ENCODE data around the gene RPH3AL.

- no peak for TF ChIP-seq ZNF2 (tag by site-specific recombination; IDR thresholded peaks at IDR 0.05)
- TF ChIP-seq, protein P1, sequence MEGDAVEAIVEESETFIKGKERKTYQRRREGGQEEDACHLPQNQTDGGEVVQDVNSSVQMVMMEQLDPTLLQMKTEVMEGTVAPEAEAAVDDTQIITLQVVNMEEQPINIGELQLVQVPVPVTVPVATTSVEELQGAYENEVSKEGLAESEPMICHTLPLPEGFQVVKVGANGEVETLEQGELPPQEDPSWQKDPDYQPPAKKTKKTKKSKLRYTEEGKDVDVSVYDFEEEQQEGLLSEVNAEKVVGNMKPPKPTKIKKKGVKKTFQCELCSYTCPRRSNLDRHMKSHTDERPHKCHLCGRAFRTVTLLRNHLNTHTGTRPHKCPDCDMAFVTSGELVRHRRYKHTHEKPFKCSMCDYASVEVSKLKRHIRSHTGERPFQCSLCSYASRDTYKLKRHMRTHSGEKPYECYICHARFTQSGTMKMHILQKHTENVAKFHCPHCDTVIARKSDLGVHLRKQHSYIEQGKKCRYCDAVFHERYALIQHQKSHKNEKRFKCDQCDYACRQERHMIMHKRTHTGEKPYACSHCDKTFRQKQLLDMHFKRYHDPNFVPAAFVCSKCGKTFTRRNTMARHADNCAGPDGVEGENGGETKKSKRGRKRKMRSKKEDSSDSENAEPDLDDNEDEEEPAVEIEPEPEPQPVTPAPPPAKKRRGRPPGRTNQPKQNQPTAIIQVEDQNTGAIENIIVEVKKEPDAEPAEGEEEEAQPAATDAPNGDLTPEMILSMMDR (tag by site-specific recombination; IDR thresholded peaks at IDR 0.05), result no peak
- no peak for TF ChIP-seq ZBTB7A (tag by site-specific recombination; IDR thresholded peaks at IDR 0.05; ENCODE audit: low read depth)
- TF ChIP-seq ZBTB1 (tag by site-specific recombination; IDR thresholded peaks at IDR 0.05), result no peak
- no peak for TF ChIP-seq ZNF292 (tag by site-specific recombination; IDR thresholded peaks at IDR 0.05; ENCODE audit: borderline replicate concordance, low read depth)
- no peak for TF ChIP-seq ZNF585B (tag by site-specific recombination; IDR thresholded peaks at IDR 0.05)
- no peak for TF ChIP-seq MYNN (tag by site-specific recombination; IDR thresholded peaks at IDR 0.05; ENCODE audit: borderline replicate concordance)
- TF ChIP-seq ZNF768 (tag by site-specific recombination; IDR thresholded peaks at IDR 0.05), result no peak
- no peak for TF ChIP-seq ZSCAN30 (tag by site-specific recombination; IDR thresholded peaks at IDR 0.05)
- TF ChIP-seq ZNF707 (tag by site-specific recombination; IDR thresholded peaks at IDR 0.05), result no peak
- no peak for TF ChIP-seq YY2 (tag by site-specific recombination; IDR thresholded peaks at IDR 0.05)
Measured at GRCh38 chr17:278055-278675, 74.4 kb downstream of the RPH3AL start.
